ENCODE results near the gene SCD5.

The SCD5 gene

GRCh38 chr4:82650868-82651267 is 147.7 kb downstream of the SCD5 start:
- Histone ChIP-seq H3K27ac (no peak overlapping the region), H2AFZ (no peak overlapping the region), H3K79me2 (no peaks in the 10 kb centered on the region), H3K36me3 (ENCODE audit: control insufficient read depth, insufficient read depth, low read length) (no peaks in the 10 kb centered on the region), H3K4me3 (ENCODE audit: low read depth, low read length) (no peak overlapping the region), H3K4me2 (ENCODE audit: low read length) (no peak overlapping the region), H3K9ac (no peak overlapping the region), H3K9me3 (ENCODE audit: control insufficient read depth, low read length) (no peaks in the 10 kb centered on the region), H3K27me3 (ENCODE audit: control insufficient read depth, insufficient read depth, low read length) (no peaks in the 10 kb centered on the region), H3K4me1 (no peaks in the 10 kb centered on the region)
- TF ChIP-seq CTCF (IDR thresholded peaks at IDR 0.05): no peak

- H3K36me3 ChIP-seq (ENCODE audit: control insufficient read depth, insufficient read depth, low read length): no peaks in the 10 kb centered on the region
- H3K27ac ChIP-seq: no peak overlapping the region
- H3K4me1 ChIP-seq: no peaks in the 10 kb centered on the region
- H3K9ac ChIP-seq: no peak overlapping the region
- TF ChIP-seq CTCF (IDR thresholded peaks at IDR 0.05): no peak
- H3K4me3 ChIP-seq (ENCODE audit: low read depth, low read length): no peak overlapping the region
- no peaks in the 10 kb centered on the region for H3K79me2 ChIP-seq
- no peaks in the 10 kb centered on the region for H3K27me3 ChIP-seq (ENCODE audit: control insufficient read depth, insufficient read depth, low read length)
- no peak overlapping the region for H2AFZ ChIP-seq
- H3K4me2 ChIP-seq (ENCODE audit: low read length): no peak overlapping the region
- H3K9me3 ChIP-seq (ENCODE audit: control insufficient read depth, low read length): no peaks in the 10 kb centered on the region
Observed at GRCh38 chr4:82648356-82648755, 150.2 kb downstream of the SCD5 start.

GRCh38 chr4:82645936-82646565 is 152.5 kb downstream of the SCD5 start:
- Histone ChIP-seq H3K79me2 (no peaks in the 10 kb centered on the region), H3K9ac (no peak overlapping the region), H3K36me3 (ENCODE audit: control insufficient read depth, insufficient read depth, low read length) (no peaks in the 10 kb centered on the region), H3K27ac (no peak overlapping the region), H2AFZ (no peak overlapping the region), H3K27me3 (ENCODE audit: control insufficient read depth, insufficient read depth, low read length) (no peaks in the 10 kb centered on the region), H3K4me2 (ENCODE audit: low read length) (no peak overlapping the region), H3K9me3 (ENCODE audit: control insufficient read depth, low read length) (no peaks in the 10 kb centered on the region), H3K4me3 (ENCODE audit: low read depth, low read length) (no peak overlapping the region), H3K4me1 (no peaks in the 10 kb centered on the region)
- no peak for TF ChIP-seq CTCF (IDR thresholded peaks at IDR 0.05)

GRCh38 chr4:82644734-82645126 is 153.9 kb downstream of the SCD5 start:
- Histone ChIP-seq H3K36me3 (ENCODE audit: control insufficient read depth, insufficient read depth, low read length) (no peaks in the 10 kb centered on the region), H3K79me2 (no peaks in the 10 kb centered on the region), H2AFZ (no peak overlapping the region), H3K4me2 (ENCODE audit: low read length) (no peak overlapping the region), H3K4me3 (ENCODE audit: low read depth, low read length) (no peak overlapping the region), H3K27me3 (ENCODE audit: control insufficient read depth, insufficient read depth, low read length) (no peaks in the 10 kb centered on the region), H3K4me1 (no peaks in the 10 kb centered on the region), H3K27ac (no peak overlapping the region), H3K9ac (no peak overlapping the region), H3K9me3 (ENCODE audit: control insufficient read depth, low read length) (no peaks in the 10 kb centered on the region)
- TF ChIP-seq CTCF (IDR thresholded peaks at IDR 0.05): no peak

- Histone ChIP-seq H3K27me3 (ENCODE audit: control insufficient read depth, insufficient read depth, low read length) (no peaks in the 10 kb centered on the region), H3K4me3 (ENCODE audit: low read depth, low read length) (no peak overlapping the region), H3K79me2 (no peaks in the 10 kb centered on the region), H3K9ac (no peak overlapping the region), H3K9me3 (ENCODE audit: control insufficient read depth, low read length) (no peaks in the 10 kb centered on the region), H3K36me3 (ENCODE audit: control insufficient read depth, insufficient read depth, low read length) (no peaks in the 10 kb centered on the region), H3K4me1 (no peaks in the 10 kb centered on the region), H2AFZ (no peak overlapping the region), H3K4me2 (ENCODE audit: low read length) (no peak overlapping the region), H3K27ac (no peak overlapping the region)
- TF ChIP-seq CTCF (IDR thresholded peaks at IDR 0.05): no peak
Observed at GRCh38 chr4:82643994-82644733, 154.4 kb downstream of the SCD5 start.

All from parathyroid adenoma (tissue), 2 donors.